ENCODE measurements around the gene SGTB.

GRCh38 chr5:65730910-65731309, 9.0 kb upstream of the SGTB start:
- TF ChIP-seq CTCF (IDR thresholded peaks at IDR 0.05), result no peak
- no peak for TF ChIP-seq POLR2A (IDR thresholded peaks at IDR 0.05)
- TF ChIP-seq POLR2AphosphoS5 (IDR thresholded peaks at IDR 0.05; ENCODE audit: insufficient read depth in 1 of 2, low read depth in 1 of 2), result no peak
